Neural cell (in vitro differentiated cells): ENCODE results near the gene POLR2B.

Experiments
- EP300 ChIP-seq: fragments of 450-650 bp; conservative IDR thresholded peaks from 2 replicates; pipeline ENCODE4 v1.6.1; 2014; ENCODE audit warnings: antibody characterized with exemption, mild to moderate bottlenecking, moderate library complexity; ENCODE audit not compliant: poor library complexity, severe bottlenecking
- EZH2 ChIP-seq: fragments of 200-600, 300-800 bp; shearing (Covaris generic), sonication (generic); IDR thresholded peaks from 2 replicates; pipeline ENCODE4 v1.6.1; 2014; ENCODE audit warnings: antibody characterized with exemption, low read length, borderline replicate concordance, mild to moderate bottlenecking; ENCODE audit not compliant: insufficient read depth, poor library complexity, severe bottlenecking
- MXI1 ChIP-seq: fragments of 450-650 bp; conservative IDR thresholded peaks from 2 replicates; pipeline ENCODE4 v1.6.1; 2014; ENCODE audit warnings: antibody characterized with exemption, mild to moderate bottlenecking; ENCODE audit not compliant: poor library complexity, severe bottlenecking
- POLR2AphosphoS5 ChIP-seq: IDR thresholded peaks from 2 replicates; pipeline ENCODE4 v1.6.1; 2012
- RAD21 ChIP-seq: fragments of 450-650 bp; conservative IDR thresholded peaks from 2 replicates; pipeline ENCODE4 v1.6.1; 2014; ENCODE audit warnings: antibody characterized with exemption, mild to moderate bottlenecking, moderate library complexity
- REST ChIP-seq: IDR thresholded peaks from 2 replicates; pipeline ENCODE4 v1.6.1; 2012; ENCODE audit warnings: borderline replicate concordance
- SMC3 ChIP-seq: fragments of 450-650 bp; conservative IDR thresholded peaks from 2 replicates; pipeline ENCODE4 v1.6.1; 2014; ENCODE audit warnings: antibody characterized with exemption, mild to moderate bottlenecking, moderate library complexity; ENCODE audit not compliant: poor library complexity
- TF ChIP-seq, protein P1 (sequence below): fragments of 450-650 bp; IDR thresholded peaks from 2 replicates; pipeline ENCODE4 v1.5.1; 2014; ENCODE audit warnings: antibody characterized with exemption, mild to moderate bottlenecking, moderate library complexity; ENCODE audit not compliant: poor library complexity, severe bottlenecking

- TF ChIP-seq REST (no peak), MXI1 (no peak), EP300 (no peak), SMC3 (no peak), POLR2AphosphoS5 (no peak), EZH2 (no peak), RAD21 (no peak)
- TF ChIP-seq, protein P1, sequence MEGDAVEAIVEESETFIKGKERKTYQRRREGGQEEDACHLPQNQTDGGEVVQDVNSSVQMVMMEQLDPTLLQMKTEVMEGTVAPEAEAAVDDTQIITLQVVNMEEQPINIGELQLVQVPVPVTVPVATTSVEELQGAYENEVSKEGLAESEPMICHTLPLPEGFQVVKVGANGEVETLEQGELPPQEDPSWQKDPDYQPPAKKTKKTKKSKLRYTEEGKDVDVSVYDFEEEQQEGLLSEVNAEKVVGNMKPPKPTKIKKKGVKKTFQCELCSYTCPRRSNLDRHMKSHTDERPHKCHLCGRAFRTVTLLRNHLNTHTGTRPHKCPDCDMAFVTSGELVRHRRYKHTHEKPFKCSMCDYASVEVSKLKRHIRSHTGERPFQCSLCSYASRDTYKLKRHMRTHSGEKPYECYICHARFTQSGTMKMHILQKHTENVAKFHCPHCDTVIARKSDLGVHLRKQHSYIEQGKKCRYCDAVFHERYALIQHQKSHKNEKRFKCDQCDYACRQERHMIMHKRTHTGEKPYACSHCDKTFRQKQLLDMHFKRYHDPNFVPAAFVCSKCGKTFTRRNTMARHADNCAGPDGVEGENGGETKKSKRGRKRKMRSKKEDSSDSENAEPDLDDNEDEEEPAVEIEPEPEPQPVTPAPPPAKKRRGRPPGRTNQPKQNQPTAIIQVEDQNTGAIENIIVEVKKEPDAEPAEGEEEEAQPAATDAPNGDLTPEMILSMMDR, result no peak
Measured at GRCh38 chr4:56959100-56959499, 19.6 kb upstream of the POLR2B start.
